ENCODE data around the gene RBP3. TPM values are rescaled to one million over a fixed set of nuclear protein-coding genes. Genes with fewer than 3 reads are reported as not detected.
"Not testable (repeated sequence)": the region's sequence is repeated elsewhere in the genome, so short reads cannot be mapped to it uniquely, and the experiment has no call there.

Gene RBP3
- total RNA-seq, 4 donors from 2014 or later: not detected

DNA sequence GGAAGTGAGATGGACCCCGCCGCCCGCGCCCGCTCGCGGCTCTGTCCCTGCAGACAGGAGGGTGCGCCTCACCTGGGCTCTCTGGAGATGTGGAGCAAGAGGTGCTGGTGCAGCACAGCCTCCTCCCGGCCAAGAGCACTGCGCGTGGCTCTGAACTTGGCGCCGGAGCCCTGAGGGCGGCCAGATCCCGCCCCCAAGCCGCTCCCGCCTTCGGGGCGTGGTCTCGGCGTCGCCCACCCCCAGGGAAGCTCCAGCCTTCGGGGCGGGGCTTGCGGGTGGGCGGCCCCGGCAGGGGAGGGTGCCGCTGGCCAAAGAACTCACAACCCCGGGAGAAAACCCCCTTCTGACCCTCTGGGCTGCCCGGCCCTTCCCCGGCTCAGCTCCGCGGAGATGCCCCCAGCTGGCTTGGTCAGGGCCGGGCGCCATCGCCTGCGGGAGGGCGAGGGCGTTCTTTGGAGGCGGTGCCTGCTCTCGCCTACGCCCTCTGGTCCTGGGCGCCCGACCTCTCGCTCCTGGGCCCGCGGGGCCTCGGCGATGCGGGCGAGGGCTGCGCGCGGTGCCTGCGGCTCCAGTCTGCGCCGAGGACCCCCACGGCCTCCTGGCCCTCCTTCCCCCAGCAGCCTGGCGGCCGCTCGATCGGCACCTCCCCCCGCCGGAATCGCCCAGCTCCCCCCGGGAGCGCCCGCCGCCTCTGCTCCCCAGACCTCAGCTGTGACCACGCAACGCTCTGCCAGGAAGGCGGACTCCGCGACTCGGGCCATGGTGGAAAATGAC, 36.2 kb downstream of the RBP3 start, which contains the start of gene ZNF488:
TSS of gene ZNF488 (minus strand) at position 146 of the 774 bp plus-strand sequence. CDS start 15,464 bp downstream, outside the sequence.
- TF ChIP-seq, protein P1, sequence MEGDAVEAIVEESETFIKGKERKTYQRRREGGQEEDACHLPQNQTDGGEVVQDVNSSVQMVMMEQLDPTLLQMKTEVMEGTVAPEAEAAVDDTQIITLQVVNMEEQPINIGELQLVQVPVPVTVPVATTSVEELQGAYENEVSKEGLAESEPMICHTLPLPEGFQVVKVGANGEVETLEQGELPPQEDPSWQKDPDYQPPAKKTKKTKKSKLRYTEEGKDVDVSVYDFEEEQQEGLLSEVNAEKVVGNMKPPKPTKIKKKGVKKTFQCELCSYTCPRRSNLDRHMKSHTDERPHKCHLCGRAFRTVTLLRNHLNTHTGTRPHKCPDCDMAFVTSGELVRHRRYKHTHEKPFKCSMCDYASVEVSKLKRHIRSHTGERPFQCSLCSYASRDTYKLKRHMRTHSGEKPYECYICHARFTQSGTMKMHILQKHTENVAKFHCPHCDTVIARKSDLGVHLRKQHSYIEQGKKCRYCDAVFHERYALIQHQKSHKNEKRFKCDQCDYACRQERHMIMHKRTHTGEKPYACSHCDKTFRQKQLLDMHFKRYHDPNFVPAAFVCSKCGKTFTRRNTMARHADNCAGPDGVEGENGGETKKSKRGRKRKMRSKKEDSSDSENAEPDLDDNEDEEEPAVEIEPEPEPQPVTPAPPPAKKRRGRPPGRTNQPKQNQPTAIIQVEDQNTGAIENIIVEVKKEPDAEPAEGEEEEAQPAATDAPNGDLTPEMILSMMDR (IDR thresholded peaks at IDR 0.05): no peak
- DNase-seq (ENCODE audit: low spot score) (peak; percentile 44), ATAC-seq (ENCODE audit: low FRiP score) (peak; percentile 96)

GRCh38 chr10:47386104-47386503, 37.9 kb downstream of the RBP3 start:
- ATAC-seq (ENCODE audit: low FRiP score); DNase-seq (ENCODE audit: low spot score): not testable (repeated sequence)

DNA sequence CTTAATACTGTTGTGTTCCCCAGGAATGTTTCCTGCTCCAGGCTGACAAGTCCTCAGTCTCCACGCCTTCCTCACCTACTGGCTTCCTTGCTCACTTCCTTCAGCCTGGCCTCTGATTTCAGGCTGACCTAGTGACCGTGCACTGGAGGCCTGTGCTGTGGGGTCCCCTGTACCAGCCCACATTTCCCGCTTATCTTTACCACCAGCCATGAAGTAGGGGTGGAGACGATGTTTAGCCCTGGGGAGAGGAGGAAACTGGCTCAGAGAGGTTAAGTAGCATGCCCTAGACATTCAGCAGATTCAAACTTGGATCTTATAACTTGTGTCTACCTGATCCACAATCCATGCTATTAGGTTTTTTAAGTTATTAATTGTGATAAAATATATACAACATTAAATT, 40.7 kb downstream of the RBP3 start:
- DNase-seq (ENCODE audit: low spot score) (no peak), ATAC-seq (ENCODE audit: low FRiP score) (no peak)
- TF ChIP-seq, protein P1 (IDR thresholded peaks at IDR 0.05): no peak

DNA sequence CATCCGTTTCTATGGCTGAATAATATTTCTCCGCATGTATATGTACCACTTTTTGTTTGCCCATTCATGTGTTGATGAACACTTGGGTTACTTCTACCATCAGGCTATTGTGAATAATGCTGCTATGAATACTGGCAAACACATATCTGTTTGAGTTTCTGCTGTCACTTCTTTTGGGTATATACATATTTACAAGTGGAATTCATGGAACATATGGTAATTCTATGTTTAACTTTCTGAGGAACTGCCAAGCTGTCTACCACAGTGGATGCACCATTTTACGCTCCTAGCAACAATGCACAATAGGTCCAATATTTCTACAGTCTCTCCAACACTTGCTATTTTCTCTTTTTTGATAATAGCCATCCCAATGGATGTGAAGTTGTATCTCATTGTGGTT, 41.5 kb downstream of the RBP3 start:
- TF ChIP-seq, protein P1 (IDR thresholded peaks at IDR 0.05): no peak
- DNase-seq (ENCODE audit: low spot score) (no peak), ATAC-seq (ENCODE audit: low FRiP score) (no peak)

DNA sequence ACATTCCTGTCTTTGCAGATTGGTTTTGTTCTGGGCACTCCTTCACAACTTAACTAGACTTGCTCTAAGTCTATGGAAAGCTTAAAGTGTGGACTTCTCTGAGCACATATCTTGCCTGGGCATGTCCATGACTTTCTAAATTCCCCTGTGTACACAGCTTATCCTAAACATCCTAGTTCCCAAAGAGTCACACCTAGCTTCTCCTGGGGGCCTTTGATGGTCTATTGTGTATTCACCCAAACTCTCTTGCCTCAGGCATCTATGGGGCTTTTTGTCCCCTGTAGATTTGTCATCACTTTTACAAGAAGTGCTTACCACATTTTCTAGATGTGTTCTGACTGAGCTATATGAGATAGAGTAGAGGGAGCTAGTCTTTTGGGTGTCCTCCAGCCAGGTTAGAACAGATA, 48.2 kb downstream of the RBP3 start:
- TF ChIP-seq, protein P1 (IDR thresholded peaks at IDR 0.05): no peak
- DNase-seq (ENCODE audit: low spot score) (no peak), ATAC-seq (ENCODE audit: low FRiP score) (no peak)

- ATAC-seq (ENCODE audit: low FRiP score) (no peak), DNase-seq (ENCODE audit: low spot score) (no peak)
- TF ChIP-seq, protein P1 (IDR thresholded peaks at IDR 0.05): no peak
Observed at GRCh38 chr10:47397256-47397655, 49.1 kb downstream of the RBP3 start.

DNA sequence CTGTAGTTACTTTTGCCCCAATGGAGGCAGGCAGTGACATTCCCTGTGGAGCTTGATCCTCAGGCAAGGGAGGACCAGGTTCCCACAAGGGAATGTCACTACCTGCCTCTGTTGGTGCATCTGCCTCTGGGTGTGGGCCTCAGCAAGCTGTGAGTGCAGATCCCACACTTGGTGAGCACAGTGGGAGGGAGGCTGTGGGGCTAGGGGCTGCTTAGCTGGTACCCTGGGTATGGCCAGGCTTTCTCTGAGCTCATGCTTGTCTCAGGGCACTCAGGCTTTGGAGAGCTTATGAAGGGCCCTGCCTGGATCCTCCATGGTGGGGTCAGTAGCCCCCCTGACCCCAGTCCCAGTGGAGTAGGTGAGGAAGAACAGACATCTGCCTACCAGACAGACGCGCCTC, 52.1 kb downstream of the RBP3 start:
- ATAC-seq (ENCODE audit: low FRiP score): no peak
- TF ChIP-seq, protein P1 (IDR thresholded peaks at IDR 0.05): no peak
- DNase-seq (ENCODE audit: low spot score): no peak

Data from omental fat pad (tissue), 4 donors.